Activated CD4-positive, alpha-beta T cell treated with anti-CD3 and anti-CD28 coated beads, Interleukin-2, amount 50 U/mL, for 4 hours (primary cell): ENCODE data around the gene DDHD1.

Source experiments
- DNase-seq, 2 experiments: peaks; one replicate each; pipeline ENCODE4 v3.0.0-alpha.2; 2020

DDHD1 gene

DNA sequence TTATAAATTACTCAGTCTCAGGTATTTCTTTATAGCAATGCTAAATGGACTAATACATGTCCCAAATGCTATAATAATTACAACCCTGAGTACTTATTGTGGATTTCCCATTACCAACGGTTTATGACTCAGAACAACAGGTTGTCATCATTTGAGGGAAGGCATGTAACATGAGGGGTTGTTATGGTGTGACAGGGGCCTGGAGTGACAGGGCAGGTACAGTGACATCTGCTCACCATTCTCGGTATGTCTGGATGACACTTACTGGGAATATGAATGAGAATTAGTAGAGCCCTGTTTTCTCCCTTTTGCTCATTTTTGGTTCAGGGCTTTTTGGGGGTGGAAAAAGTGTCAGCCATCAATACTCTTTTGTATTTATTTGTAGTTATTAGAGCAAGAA lies 166.1 kb downstream of the DDHD1 start:
- no peak for DNase-seq
